Measurements from ENCODE around the gene PTK7.

Gene PTK7

DNA sequence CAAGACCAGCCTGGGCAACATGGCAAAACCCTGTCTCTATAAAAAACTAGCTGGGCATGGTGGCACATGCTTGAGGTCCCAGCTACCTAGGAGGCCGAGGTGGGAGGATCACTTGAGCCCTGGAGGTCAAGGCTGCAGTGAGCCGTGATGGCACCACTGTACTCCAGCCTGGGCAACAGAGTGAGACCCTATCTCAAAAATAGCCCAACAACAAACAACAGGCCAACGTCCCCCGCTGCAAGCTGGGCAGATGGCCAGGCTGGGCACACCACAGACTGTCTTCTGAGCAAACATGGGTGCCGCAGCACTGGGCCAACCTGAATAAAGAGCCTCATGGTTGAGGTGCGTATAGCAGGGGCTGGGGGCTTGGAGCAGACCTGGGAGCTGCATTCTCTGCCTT lies 48.4 kb downstream of the PTK7 start:
- TF ChIP-seq, protein P1, sequence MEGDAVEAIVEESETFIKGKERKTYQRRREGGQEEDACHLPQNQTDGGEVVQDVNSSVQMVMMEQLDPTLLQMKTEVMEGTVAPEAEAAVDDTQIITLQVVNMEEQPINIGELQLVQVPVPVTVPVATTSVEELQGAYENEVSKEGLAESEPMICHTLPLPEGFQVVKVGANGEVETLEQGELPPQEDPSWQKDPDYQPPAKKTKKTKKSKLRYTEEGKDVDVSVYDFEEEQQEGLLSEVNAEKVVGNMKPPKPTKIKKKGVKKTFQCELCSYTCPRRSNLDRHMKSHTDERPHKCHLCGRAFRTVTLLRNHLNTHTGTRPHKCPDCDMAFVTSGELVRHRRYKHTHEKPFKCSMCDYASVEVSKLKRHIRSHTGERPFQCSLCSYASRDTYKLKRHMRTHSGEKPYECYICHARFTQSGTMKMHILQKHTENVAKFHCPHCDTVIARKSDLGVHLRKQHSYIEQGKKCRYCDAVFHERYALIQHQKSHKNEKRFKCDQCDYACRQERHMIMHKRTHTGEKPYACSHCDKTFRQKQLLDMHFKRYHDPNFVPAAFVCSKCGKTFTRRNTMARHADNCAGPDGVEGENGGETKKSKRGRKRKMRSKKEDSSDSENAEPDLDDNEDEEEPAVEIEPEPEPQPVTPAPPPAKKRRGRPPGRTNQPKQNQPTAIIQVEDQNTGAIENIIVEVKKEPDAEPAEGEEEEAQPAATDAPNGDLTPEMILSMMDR (IDR thresholded peaks at IDR 0.05) = no peak
- H3K4me3 ChIP-seq (ENCODE audit: low read depth in 1 of 2, low read length in 1 of 2) = no peak overlapping the region
- H3K36me3 ChIP-seq = no peaks in the 10 kb centered on the region
- no peaks in the 10 kb centered on the region for H3K9me3 ChIP-seq
- no peaks in the 10 kb centered on the region for H3K4me1 ChIP-seq (ENCODE audit: control insufficient read depth in 1 of 2, insufficient read depth in 1 of 2, low read depth in 1 of 2, low read length in 1 of 2)
- H3K27me3 ChIP-seq = no peaks in the 10 kb centered on the region
- H3K27ac ChIP-seq = no peak overlapping the region

DNA sequence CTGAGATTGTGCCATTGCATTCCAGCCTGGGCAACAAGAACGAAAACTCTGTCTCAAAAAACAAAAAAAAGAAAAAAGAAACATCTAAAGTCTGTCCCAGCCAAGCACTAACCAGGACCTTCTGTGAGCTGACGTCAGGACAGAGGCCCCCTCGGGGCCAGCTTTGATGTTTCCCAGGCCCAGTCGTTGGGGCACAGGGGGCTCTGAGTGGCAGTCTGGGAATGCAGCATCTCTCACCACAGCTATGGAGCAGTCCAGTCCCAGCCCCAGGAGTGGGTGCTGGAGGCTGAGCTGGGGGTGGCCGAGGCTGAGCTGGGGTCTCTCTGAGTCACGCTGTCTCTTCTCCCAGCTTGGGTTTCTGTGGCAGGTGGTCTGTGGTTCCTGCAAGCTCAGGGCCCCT lies 49.0 kb downstream of the PTK7 start:
- H3K4me3 ChIP-seq (ENCODE audit: low read depth in 1 of 2, low read length in 1 of 2) = no peak overlapping the region
- H3K9me3 ChIP-seq = no peaks in the 10 kb centered on the region
- H3K27me3 ChIP-seq = no peaks in the 10 kb centered on the region
- no peak overlapping the region for H3K27ac ChIP-seq
- no peaks in the 10 kb centered on the region for H3K4me1 ChIP-seq (ENCODE audit: control insufficient read depth in 1 of 2, insufficient read depth in 1 of 2, low read depth in 1 of 2, low read length in 1 of 2)
- H3K36me3 ChIP-seq = no peaks in the 10 kb centered on the region
- TF ChIP-seq, protein P1 (IDR thresholded peaks at IDR 0.05) = no peak

DNA sequence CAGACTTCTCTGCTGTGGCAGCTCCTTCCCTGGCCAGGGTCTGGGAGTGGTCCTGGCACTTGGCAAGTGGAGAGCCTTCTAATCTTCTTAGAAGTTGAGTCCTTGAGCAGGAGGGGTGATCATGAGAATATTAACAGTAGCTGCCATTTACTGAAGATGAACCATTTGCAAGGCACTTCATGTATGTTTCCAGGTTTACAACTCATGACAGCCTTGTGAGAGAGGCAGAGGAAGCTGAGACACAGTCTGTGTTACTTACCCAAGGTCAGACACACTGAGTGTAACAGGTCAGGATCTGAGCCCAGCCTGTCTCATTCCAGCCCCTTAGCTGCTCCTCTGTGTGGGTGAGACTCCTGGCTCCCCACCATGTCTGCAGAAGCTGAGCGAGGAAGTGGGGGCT lies 49.4 kb downstream of the PTK7 start:
- Histone ChIP-seq H3K27ac (no peak overlapping the region), H3K4me1 (ENCODE audit: control insufficient read depth in 1 of 2, insufficient read depth in 1 of 2, low read depth in 1 of 2, low read length in 1 of 2) (no peaks in the 10 kb centered on the region), H3K27me3 (no peaks in the 10 kb centered on the region), H3K9me3 (no peaks in the 10 kb centered on the region), H3K4me3 (ENCODE audit: low read depth in 1 of 2, low read length in 1 of 2) (no peak overlapping the region), H3K36me3 (no peaks in the 10 kb centered on the region)
- TF ChIP-seq, protein P1 (IDR thresholded peaks at IDR 0.05) = no peak

DNA sequence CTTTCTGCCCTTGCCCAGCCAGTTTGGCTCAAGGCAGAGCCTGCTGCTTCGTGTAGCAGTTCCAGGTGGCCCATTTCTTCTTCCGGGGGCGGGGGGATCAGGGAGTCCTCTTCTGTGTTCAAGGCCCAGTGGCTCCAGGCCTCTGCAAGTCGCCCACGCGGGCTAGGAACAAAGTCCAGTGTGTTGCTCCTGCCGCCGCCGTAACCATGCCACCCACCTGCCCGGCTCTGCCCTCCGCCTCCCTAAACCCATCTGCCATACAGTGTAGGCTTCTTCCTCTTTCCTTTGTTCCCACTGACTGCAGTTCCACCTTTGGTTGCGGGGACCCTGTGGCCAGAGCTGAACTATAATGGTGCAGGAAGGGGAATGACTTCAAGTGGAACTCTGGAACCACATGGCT lies 51.1 kb downstream of the PTK7 start:
- no peaks in the 10 kb centered on the region for H3K27me3 ChIP-seq
- H3K9me3 ChIP-seq = no peaks in the 10 kb centered on the region
- H3K4me1 ChIP-seq (ENCODE audit: control insufficient read depth in 1 of 2, insufficient read depth in 1 of 2, low read depth in 1 of 2, low read length in 1 of 2) = no peaks in the 10 kb centered on the region
- no peak overlapping the region for H3K4me3 ChIP-seq (ENCODE audit: low read depth in 1 of 2, low read length in 1 of 2)
- no peaks in the 10 kb centered on the region for H3K36me3 ChIP-seq
- TF ChIP-seq, protein P1 (IDR thresholded peaks at IDR 0.05) = no peak
- H3K27ac ChIP-seq = no peak overlapping the region

DNA sequence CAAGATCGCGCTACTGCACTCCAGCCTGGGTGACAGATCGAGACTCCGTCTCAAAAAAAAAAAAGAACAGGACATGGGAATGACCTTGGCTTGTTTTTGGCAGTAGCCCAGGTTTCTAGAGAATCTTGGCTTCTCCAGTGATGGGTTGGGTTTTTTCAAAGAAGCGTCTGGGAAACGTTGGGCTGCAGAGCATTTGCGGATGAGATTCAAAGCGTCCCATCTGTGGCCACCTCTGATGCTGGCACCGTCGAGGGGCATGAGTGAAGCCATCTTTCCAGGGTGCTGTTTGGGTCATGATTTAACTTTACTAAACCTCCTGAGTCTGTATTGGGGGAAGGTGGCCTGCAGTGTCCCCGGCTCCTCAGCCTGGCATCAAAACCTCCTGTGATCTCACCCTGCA lies 51.8 kb downstream of the PTK7 start:
- Histone ChIP-seq H3K4me3 (ENCODE audit: low read depth in 1 of 2, low read length in 1 of 2) (no peak overlapping the region), H3K9me3 (no peaks in the 10 kb centered on the region), H3K36me3 (no peaks in the 10 kb centered on the region), H3K4me1 (ENCODE audit: control insufficient read depth in 1 of 2, insufficient read depth in 1 of 2, low read depth in 1 of 2, low read length in 1 of 2) (no peaks in the 10 kb centered on the region), H3K27ac (no peak overlapping the region), H3K27me3 (no peaks in the 10 kb centered on the region)
- TF ChIP-seq, protein P1 (IDR thresholded peaks at IDR 0.05) = no peak

DNA sequence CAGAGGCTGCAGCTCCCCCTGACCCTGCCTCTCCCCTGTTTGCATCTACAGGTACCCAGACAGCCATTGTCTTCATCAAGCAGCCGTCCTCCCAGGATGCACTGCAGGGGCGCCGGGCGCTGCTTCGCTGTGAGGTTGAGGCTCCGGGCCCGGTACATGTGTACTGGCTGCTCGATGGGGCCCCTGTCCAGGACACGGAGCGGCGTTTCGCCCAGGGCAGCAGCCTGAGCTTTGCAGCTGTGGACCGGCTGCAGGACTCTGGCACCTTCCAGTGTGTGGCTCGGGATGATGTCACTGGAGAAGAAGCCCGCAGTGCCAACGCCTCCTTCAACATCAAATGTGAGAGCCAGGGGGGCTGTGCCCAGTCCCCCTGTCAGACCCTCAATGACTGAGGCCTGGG lies 52.8 kb downstream of the PTK7 start:
- H3K27ac ChIP-seq = no peak overlapping the region
- H3K4me3 ChIP-seq (ENCODE audit: low read depth in 1 of 2, low read length in 1 of 2) = no peak overlapping the region
- H3K4me1 ChIP-seq (ENCODE audit: control insufficient read depth in 1 of 2, insufficient read depth in 1 of 2, low read depth in 1 of 2, low read length in 1 of 2) = no peaks in the 10 kb centered on the region
- no peaks in the 10 kb centered on the region for H3K36me3 ChIP-seq
- no peaks in the 10 kb centered on the region for H3K27me3 ChIP-seq
- H3K9me3 ChIP-seq = no peaks in the 10 kb centered on the region
- TF ChIP-seq, protein P1 (IDR thresholded peaks at IDR 0.05) = no peak

All from neutrophil (primary cell).